ENCODE measurements around the gene TRABD2B. TPM values are rescaled to one million over a fixed set of nuclear protein-coding genes. Genes with fewer than 3 reads are reported as not detected.

Gene TRABD2B
- total and polyA plus RNA-seq, 2 of the 13 experiments (the other 11 are each of a cell fraction or from before 2014, with no cell fraction given): 0.04 TPM; not detected in 1

DNA sequence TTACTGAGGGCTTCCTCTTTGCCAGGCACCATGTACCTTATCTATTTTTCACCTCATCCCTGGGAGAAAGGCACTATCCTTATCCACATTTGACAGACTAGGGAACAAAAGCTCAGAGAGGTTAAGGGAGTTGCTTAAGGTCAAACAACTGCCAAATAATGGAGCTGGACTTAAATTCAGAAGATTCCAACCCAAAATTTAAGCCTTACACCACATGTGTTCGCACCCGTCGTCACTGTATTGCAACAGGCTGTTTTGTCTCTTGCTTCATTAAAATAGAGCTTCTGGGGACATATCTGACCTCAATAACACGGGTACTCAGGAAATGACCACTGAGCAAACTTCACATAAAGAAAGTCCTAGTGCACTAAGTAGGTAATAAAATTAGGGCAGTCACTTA, 62.0 kb downstream of the TRABD2B start:
- Histone ChIP-seq H3K27ac (ENCODE audit: extremely low read length, insufficient read depth, low read length) (no peak overlapping the region), H3K27me3 (ENCODE audit: control insufficient read depth in 1 of 2, insufficient read depth in 2 of 2, low read length in 2 of 2) (peaks cover 0 to 12% of the 10 kb centered on the region in 2 experiments; a peak in 2 of 5 replicates), H3K4me2 (ENCODE audit: low read depth, low read length) (no peak overlapping the region), H3K9me3 (ENCODE audit: low read length) (no peaks in the 10 kb centered on the region), H3K4me3 (replicated peaks in 1 of 3; ENCODE audit: insufficient read depth in 1 of 3, low read depth in 2 of 3, low read length in 3 of 3) (no peak overlapping the region), H4K20me1 (ENCODE audit: insufficient read depth, low read length) (no peaks in the 10 kb centered on the region), H3K4me1 (ENCODE audit: insufficient read depth, low read length) (peaks cover 36% of the 10 kb centered on the region), H3K9ac (ENCODE audit: insufficient read depth, low read depth, low read length) (no peak overlapping the region), H3K79me2 (ENCODE audit: insufficient read depth, low read length) (no peaks in the 10 kb centered on the region), H2AFZ (ENCODE audit: low read length) (no peak overlapping the region), H3K36me3 (replicated peaks in 1 of 2; ENCODE audit: control insufficient read depth in 1 of 2, insufficient read depth in 2 of 2, low read length in 2 of 2) (no peaks in the 10 kb centered on the region)
- intact Hi-C loops (cut with micrococcal nuclease; ENCODE audit: unreplicated experiment): no loop called here
- ATAC-seq: no peak
- no peak for DNase-seq (ENCODE audit: low spot score)
- no peak for FAIRE-seq
- in situ Hi-C loops (cut with HindIII; ENCODE audit: extremely low pct_ligation_motif_present, low pct_unique_long_range_greater_than_20kb): no loop called here
- no TSS peak for BruUV-seq (replicated peaks)
- 23% methylated on average over 4 of the region's 4 CpGs for WGBS (ENCODE audit: low lambda C conversion rate)
- ChIA-PET CTCF (ENCODE audit: low intra/inter-chr PET ratio, low total read pairs) (no interaction called here), POLR2A (interaction anchor here (1.4 kb wide), 1 partner anchor 16 kb away, joined by 4 read pairs; no protein-coding TSS in a partner anchor)
- TF ChIP-seq ZNF564 (CRISPR knock-in tag; IDR thresholded peaks at IDR 0.05) (no peak), ZNF678 (CRISPR knock-in tag; IDR thresholded peaks at IDR 0.05) (no peak), HNRNPH1 (optimal IDR thresholded peaks at IDR 0.05; ENCODE audit: low read depth, low read length) (no peak), IRF2 (CRISPR knock-in tag; IDR thresholded peaks at IDR 0.05) (no peak), ZNF510 (CRISPR knock-in tag; IDR thresholded peaks at IDR 0.05; ENCODE audit: low read depth) (no peak), CREB1 (IDR thresholded peaks at IDR 0.05) (no peak), CREB1 (CRISPR knock-in tag; IDR thresholded peaks at IDR 0.05) (no peak), ZNF264 (CRISPR knock-in tag; IDR thresholded peaks at IDR 0.05) (no peak), GTF3A (CRISPR knock-in tag; conservative IDR thresholded peaks at IDR 0.05) (no peak)
- TF ChIP-seq, protein P1, sequence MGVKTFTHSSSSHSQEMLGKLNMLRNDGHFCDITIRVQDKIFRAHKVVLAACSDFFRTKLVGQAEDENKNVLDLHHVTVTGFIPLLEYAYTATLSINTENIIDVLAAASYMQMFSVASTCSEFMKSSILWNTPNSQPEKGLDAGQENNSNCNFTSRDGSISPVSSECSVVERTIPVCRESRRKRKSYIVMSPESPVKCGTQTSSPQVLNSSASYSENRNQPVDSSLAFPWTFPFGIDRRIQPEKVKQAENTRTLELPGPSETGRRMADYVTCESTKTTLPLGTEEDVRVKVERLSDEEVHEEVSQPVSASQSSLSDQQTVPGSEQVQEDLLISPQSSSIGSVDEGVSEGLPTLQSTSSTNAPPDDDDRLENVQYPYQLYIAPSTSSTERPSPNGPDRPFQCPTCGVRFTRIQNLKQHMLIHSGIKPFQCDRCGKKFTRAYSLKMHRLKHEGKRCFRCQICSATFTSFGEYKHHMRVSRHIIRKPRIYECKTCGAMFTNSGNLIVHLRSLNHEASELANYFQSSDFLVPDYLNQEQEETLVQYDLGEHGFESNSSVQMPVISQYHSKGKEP (CRISPR knock-in tag; IDR thresholded peaks at IDR 0.05): no peak
